Transverse colon (tissue), 4 donors: Measurements from ENCODE around the gene GOSR2.

Experiments
- EP300 ChIP-seq: sonication (generic); formaldehyde crosslinking; IDR thresholded peaks from one replicate; pipeline ENCODE4 v1.6.1; 2017; ENCODE audit warnings: antibody characterized with exemption, low read depth
- POLR2A ChIP-seq: fragments of 450-650 bp; IDR thresholded peaks from one replicate; pipeline ENCODE4 v1.6.1; 2016; ENCODE audit warnings: antibody characterized with exemption, mild to moderate bottlenecking, moderate library complexity
- POLR2AphosphoS5 ChIP-seq, 3 donors: sonication (generic); formaldehyde crosslinking; IDR thresholded peaks; one replicate each; pipeline ENCODE4 v1.6.1; 2016; ENCODE audit warnings: antibody characterized with exemption in 3 of 3
- TF ChIP-seq, protein P1 (sequence below), 5 experiments: fragments of 200-600 bp in 3 of 5; fragments of 450-650 bp in 2 of 5; sonication (generic) in 3 of 5; IDR thresholded peaks; 1 replicate in 2 of 5; 2 replicates in 3 of 5; pipeline ENCODE4 v1.5.1; 2016 to 2017; ENCODE audit warnings: antibody characterized with exemption in 5 of 5, inconsistent platforms in 3 of 5, mild to moderate bottlenecking in 2 of 5, moderate library complexity in 1 of 5

DNA sequence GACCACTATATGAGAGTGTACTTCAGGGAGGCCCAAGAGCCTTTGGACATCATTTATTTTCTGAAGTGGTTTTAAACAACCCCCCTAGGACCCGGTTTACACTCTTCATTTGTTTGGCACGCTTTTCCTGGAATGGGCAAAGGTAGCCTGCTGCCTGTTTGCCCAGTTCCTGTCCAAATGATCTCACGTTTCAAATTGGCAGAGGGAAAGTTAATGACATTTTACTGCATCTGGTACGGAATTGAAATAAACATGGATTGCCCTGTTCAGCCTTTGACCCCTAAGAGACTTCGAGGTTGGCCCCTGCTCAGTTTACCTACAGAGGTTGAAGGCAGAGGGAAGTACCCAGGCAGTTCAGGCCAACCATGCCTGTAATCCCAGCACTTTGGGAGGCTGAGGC, 61.9 kb downstream of the GOSR2 start:
- TF ChIP-seq, protein P1, sequence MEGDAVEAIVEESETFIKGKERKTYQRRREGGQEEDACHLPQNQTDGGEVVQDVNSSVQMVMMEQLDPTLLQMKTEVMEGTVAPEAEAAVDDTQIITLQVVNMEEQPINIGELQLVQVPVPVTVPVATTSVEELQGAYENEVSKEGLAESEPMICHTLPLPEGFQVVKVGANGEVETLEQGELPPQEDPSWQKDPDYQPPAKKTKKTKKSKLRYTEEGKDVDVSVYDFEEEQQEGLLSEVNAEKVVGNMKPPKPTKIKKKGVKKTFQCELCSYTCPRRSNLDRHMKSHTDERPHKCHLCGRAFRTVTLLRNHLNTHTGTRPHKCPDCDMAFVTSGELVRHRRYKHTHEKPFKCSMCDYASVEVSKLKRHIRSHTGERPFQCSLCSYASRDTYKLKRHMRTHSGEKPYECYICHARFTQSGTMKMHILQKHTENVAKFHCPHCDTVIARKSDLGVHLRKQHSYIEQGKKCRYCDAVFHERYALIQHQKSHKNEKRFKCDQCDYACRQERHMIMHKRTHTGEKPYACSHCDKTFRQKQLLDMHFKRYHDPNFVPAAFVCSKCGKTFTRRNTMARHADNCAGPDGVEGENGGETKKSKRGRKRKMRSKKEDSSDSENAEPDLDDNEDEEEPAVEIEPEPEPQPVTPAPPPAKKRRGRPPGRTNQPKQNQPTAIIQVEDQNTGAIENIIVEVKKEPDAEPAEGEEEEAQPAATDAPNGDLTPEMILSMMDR (IDR thresholded peaks at IDR 0.05) = no peak
- TF ChIP-seq POLR2A (no peak), POLR2AphosphoS5 (IDR thresholded peaks at IDR 0.05) (peak in 1 of 3 donors; percentile 69), EP300 (no peak)
